ENCODE data around the gene CRADD.

DNA sequence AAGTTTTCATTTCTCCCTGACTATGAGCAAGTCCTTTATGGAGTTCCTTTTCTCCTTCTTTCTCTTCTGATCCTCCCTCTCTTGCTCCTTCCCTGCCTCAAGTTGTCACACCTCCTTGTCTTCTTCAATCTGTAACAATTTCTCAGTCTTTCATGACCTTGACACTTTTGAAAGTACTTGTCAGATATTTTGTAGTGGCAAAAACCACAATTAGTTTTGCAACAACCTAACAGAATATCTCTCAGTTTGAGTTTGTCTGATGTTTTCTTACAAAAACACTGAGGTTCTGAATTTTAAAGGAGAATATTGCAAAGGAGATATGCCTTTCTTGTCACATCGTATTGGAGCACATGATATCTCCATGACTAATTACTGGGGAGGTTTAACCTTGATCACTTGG, 4.1 kb upstream of the CRADD start:
- TF ChIP-seq POLR2A (IDR thresholded peaks at IDR 0.05) (no peak), POLR2AphosphoS5 (IDR thresholded peaks at IDR 0.05) (no peak), EP300 (IDR thresholded peaks at IDR 0.05) (no peak)
- TF ChIP-seq, protein P1, sequence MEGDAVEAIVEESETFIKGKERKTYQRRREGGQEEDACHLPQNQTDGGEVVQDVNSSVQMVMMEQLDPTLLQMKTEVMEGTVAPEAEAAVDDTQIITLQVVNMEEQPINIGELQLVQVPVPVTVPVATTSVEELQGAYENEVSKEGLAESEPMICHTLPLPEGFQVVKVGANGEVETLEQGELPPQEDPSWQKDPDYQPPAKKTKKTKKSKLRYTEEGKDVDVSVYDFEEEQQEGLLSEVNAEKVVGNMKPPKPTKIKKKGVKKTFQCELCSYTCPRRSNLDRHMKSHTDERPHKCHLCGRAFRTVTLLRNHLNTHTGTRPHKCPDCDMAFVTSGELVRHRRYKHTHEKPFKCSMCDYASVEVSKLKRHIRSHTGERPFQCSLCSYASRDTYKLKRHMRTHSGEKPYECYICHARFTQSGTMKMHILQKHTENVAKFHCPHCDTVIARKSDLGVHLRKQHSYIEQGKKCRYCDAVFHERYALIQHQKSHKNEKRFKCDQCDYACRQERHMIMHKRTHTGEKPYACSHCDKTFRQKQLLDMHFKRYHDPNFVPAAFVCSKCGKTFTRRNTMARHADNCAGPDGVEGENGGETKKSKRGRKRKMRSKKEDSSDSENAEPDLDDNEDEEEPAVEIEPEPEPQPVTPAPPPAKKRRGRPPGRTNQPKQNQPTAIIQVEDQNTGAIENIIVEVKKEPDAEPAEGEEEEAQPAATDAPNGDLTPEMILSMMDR (IDR thresholded peaks at IDR 0.05) = no peak

All from suprapubic skin (tissue), 4 donors.